Subcutaneous abdominal adipose tissue (tissue), 5 donors: ENCODE measurements around the gene TMEM59.
A peak's percentile ranks its signal among the peaks of the same experiment; 100 is the strongest.

Experiments used
- H3K27ac ChIP-seq: one replicate; pipeline ENCODE4 v1.7.0; 2013; ENCODE audit warnings: low read depth, mild to moderate bottlenecking, inconsistent platforms, low read length, moderate library complexity
- H3K27me3 ChIP-seq, 5 donors: one replicate each; pipeline ENCODE4 v1.7.0; 2013; ENCODE audit warnings: low read length in 5 of 5, inconsistent platforms in 1 of 5; ENCODE audit not compliant: control insufficient read depth in 5 of 5, insufficient read depth in 4 of 5
- H3K36me3 ChIP-seq, 5 donors: one replicate each; pipeline ENCODE4 v1.7.0; 2013; ENCODE audit warnings: low read length in 5 of 5; ENCODE audit not compliant: control insufficient read depth in 5 of 5, insufficient read depth in 5 of 5
- H3K4me1 ChIP-seq, 5 donors: one replicate each; pipeline ENCODE4 v1.7.0; 2013; ENCODE audit warnings: low read length in 5 of 5, mild to moderate bottlenecking in 3 of 5, moderate library complexity in 1 of 5; ENCODE audit not compliant: control insufficient read depth in 5 of 5, insufficient read depth in 5 of 5
- H3K4me3 ChIP-seq, 5 donors: one replicate each; pipeline ENCODE4 v1.7.0; 2013; ENCODE audit warnings: low read length in 5 of 5, low read depth in 1 of 5
- H3K9ac ChIP-seq, 5 donors: one replicate each; pipeline ENCODE4 v1.7.0; 2013; ENCODE audit warnings: low read length in 5 of 5, mild to moderate bottlenecking in 4 of 5, moderate library complexity in 3 of 5
- H3K9me3 ChIP-seq, 5 donors: one replicate each; pipeline ENCODE4 v1.7.0; 2013; ENCODE audit warnings: low read length in 5 of 5; ENCODE audit not compliant: control insufficient read depth in 5 of 5
- donor health status: healthy.
- donor health status: healthy.
- donor health status: healthy.
- donor health status: healthy.
- donor health status: healthy.

Gene TMEM59

GRCh38 chr1:53986458-53986857 is 66.5 kb downstream of the TMEM59 start:
- H3K4me1 ChIP-seq, result peaks cover 0 to 11% (median 10%) of the 10 kb centered on the region in 5 donors
- no peak overlapping the region for H3K27ac ChIP-seq
- H3K27me3 ChIP-seq, result no peaks in the 10 kb centered on the region
- no peaks in the 10 kb centered on the region for H3K36me3 ChIP-seq
- H3K9ac ChIP-seq, result no peak overlapping the region
- no peaks in the 10 kb centered on the region for H3K9me3 ChIP-seq
- no peak overlapping the region for H3K4me3 ChIP-seq

GRCh38 chr1:53984726-53985125 is 68.3 kb downstream of the TMEM59 start:
- H3K27ac ChIP-seq, result no peak overlapping the region
- H3K9me3 ChIP-seq, result no peaks in the 10 kb centered on the region
- H3K36me3 ChIP-seq, result no peaks in the 10 kb centered on the region
- H3K4me1 ChIP-seq, result peaks cover 0 to 14% (median 10%) of the 10 kb centered on the region in 5 donors
- no peak overlapping the region for H3K4me3 ChIP-seq
- no peaks in the 10 kb centered on the region for H3K27me3 ChIP-seq
- no peak overlapping the region for H3K9ac ChIP-seq

GRCh38 chr1:53982763-53983104 is 70.3 kb downstream of the TMEM59 start:
- Histone ChIP-seq H3K4me1 (peaks cover 0 to 14% (median 10%) of the 10 kb centered on the region in 5 donors), H3K27ac (no peak overlapping the region), H3K36me3 (no peaks in the 10 kb centered on the region), H3K4me3 (peak overlapping the region; percentile 42 to 75 (median 65)), H3K27me3 (no peaks in the 10 kb centered on the region), H3K9ac (peak overlapping the region in 4 of 5 donors; percentile 5 to 61 (median 40)), H3K9me3 (no peaks in the 10 kb centered on the region)

GRCh38 chr1:53982034-53982762 is 70.8 kb downstream of the TMEM59 start:
- Histone ChIP-seq H3K27ac (no peak overlapping the region), H3K4me3 (peak overlapping the region; percentile 42 to 75 (median 65))

GRCh38 chr1:53981220-53981619 is 71.8 kb downstream of the TMEM59 start:
- peaks cover 0 to 14% (median 10%) of the 10 kb centered on the region in 5 donors for H3K4me1 ChIP-seq
- H3K36me3 ChIP-seq, result no peaks in the 10 kb centered on the region
- H3K4me3 ChIP-seq, result no peak overlapping the region
- H3K9me3 ChIP-seq, result no peaks in the 10 kb centered on the region
- no peaks in the 10 kb centered on the region for H3K27me3 ChIP-seq
- H3K27ac ChIP-seq, result no peak overlapping the region
- no peak overlapping the region for H3K9ac ChIP-seq

More at GRCh38 chr1:53982034-53982762, 70.8 kb downstream of the TMEM59 start:
- H3K27me3 ChIP-seq, result no peaks in the 10 kb centered on the region
- H3K36me3 ChIP-seq, result no peaks in the 10 kb centered on the region
- peak overlapping the region; percentile 5 to 61 (median 49) for H3K9ac ChIP-seq
- H3K9me3 ChIP-seq, result no peaks in the 10 kb centered on the region
- H3K4me1 ChIP-seq, result peaks cover 0 to 14% (median 10%) of the 10 kb centered on the region in 5 donors

GRCh38 chr1:53979712-53980450 is 73.1 kb downstream of the TMEM59 start:
- H3K9ac ChIP-seq, result no peak overlapping the region
- no peaks in the 10 kb centered on the region for H3K36me3 ChIP-seq
- H3K4me3 ChIP-seq, result no peak overlapping the region
- H3K27ac ChIP-seq, result no peak overlapping the region
- no peaks in the 10 kb centered on the region for H3K27me3 ChIP-seq
- H3K4me1 ChIP-seq, result peaks cover 0 to 14% (median 10%) of the 10 kb centered on the region in 5 donors
- no peaks in the 10 kb centered on the region for H3K9me3 ChIP-seq
